SK-N-SH treated with all-trans-retinoic acid at 6 μM for 48 hours (cell line): ENCODE data around the gene GPC5.

Source experiments
- ATAC-seq: fragments of 200-7000 bp; cut with Tn5 transposase; 3 replicates; pipeline ENCODE4 v1.9.1; 2020; ENCODE audit warnings: mild to moderate bottlenecking, moderate library complexity
- ARNTL ChIP-seq: fragments of 450-650 bp; formaldehyde crosslinking; IDR thresholded peaks from 2 replicates; pipeline ENCODE4 v1.5.0; 2020; ENCODE audit warnings: low read depth, mild to moderate bottlenecking, moderate library complexity, borderline replicate concordance
- BACH2 ChIP-seq: fragments of 250-450 bp; sonication (Bioruptor Pico); IDR thresholded peaks from 2 replicates; pipeline ENCODE4 v1.9.0; 2021; ENCODE audit warnings: mild to moderate bottlenecking, borderline replicate concordance
- CREB5 ChIP-seq: fragments of 250-450 bp; sonication (Bioruptor Pico); IDR thresholded peaks from 2 replicates; pipeline ENCODE4 v1.5.1; 2020; ENCODE audit warnings: low read depth, mild to moderate bottlenecking, moderate library complexity
- CSDC2 ChIP-seq: fragments of 250-450 bp; sonication (Bioruptor Pico); IDR thresholded peaks from 2 replicates; pipeline ENCODE4 v1.5.0; 2020; ENCODE audit warnings: mild to moderate bottlenecking, moderate library complexity
- ESRRG ChIP-seq: fragments of 250-450 bp; sonication (Bioruptor Pico); IDR thresholded peaks from 2 replicates; pipeline ENCODE4 v1.6.1; 2021; ENCODE audit warnings: mild to moderate bottlenecking
- GLIS3 ChIP-seq: fragments of 250-450 bp; sonication (Bioruptor Pico); IDR thresholded peaks from 2 replicates; pipeline ENCODE4 v1.5.0; 2020; ENCODE audit warnings: mild to moderate bottlenecking, moderate library complexity
- ISL1 ChIP-seq: fragments of 250-450 bp; sonication (Bioruptor Pico); IDR thresholded peaks from 2 replicates; pipeline ENCODE4 v2.1.2; 2022; ENCODE audit warnings: mild to moderate bottlenecking, moderate library complexity
- PATZ1 ChIP-seq: fragments of 250-450 bp; sonication (Bioruptor Pico); IDR thresholded peaks from 2 replicates; pipeline ENCODE4 v1.8.0; 2020; ENCODE audit warnings: mild to moderate bottlenecking, moderate library complexity, borderline replicate concordance
- POU6F1 ChIP-seq: fragments of 250-450 bp; sonication (Bioruptor Pico); IDR thresholded peaks from 2 replicates; pipeline ENCODE4 v1.8.0; 2021; ENCODE audit warnings: low read depth, mild to moderate bottlenecking, moderate library complexity, borderline replicate concordance
- PPARA ChIP-seq: fragments of 250-450 bp; sonication (Bioruptor Pico); IDR thresholded peaks from 2 replicates; pipeline ENCODE4 v1.5.0; 2020; ENCODE audit warnings: mild to moderate bottlenecking, borderline replicate concordance
- RARB ChIP-seq: fragments of 250-450 bp; sonication (Bioruptor Pico); IDR thresholded peaks from 2 replicates; pipeline ENCODE4 v1.8.0; 2021; ENCODE audit warnings: mild to moderate bottlenecking, moderate library complexity
- SNAI2 ChIP-seq: fragments of 250-450 bp; sonication (Bioruptor Pico); IDR thresholded peaks from 2 replicates; pipeline ENCODE4 v1.5.0; 2020; ENCODE audit warnings: mild to moderate bottlenecking, moderate library complexity
- TCF4 ChIP-seq: fragments of 250-450 bp; sonication (Bioruptor Pico); IDR thresholded peaks from 2 replicates; pipeline ENCODE4 v1.8.0; 2021; ENCODE audit warnings: mild to moderate bottlenecking, moderate library complexity, borderline replicate concordance
- TOX ChIP-seq: fragments of 250-450 bp; sonication (Bioruptor Pico); IDR thresholded peaks from 2 replicates; pipeline ENCODE4 v1.8.0; 2021; ENCODE audit warnings: mild to moderate bottlenecking, moderate library complexity, borderline replicate concordance
- TSHZ2 ChIP-seq: fragments of 250-450 bp; sonication (Bioruptor Pico); IDR thresholded peaks from 2 replicates; pipeline ENCODE4 v1.5.0; 2020; ENCODE audit warnings: mild to moderate bottlenecking, moderate library complexity
- ZC3H10 ChIP-seq: fragments of 250-450 bp; sonication (Bioruptor Pico); IDR thresholded peaks from 2 replicates; pipeline ENCODE4 v1.5.1; 2021; ENCODE audit warnings: mild to moderate bottlenecking, moderate library complexity
- ZFP3 ChIP-seq: fragments of 250-450 bp; sonication (Bioruptor Pico); IDR thresholded peaks from 2 replicates; pipeline ENCODE4 v1.5.0; 2020; ENCODE audit warnings: mild to moderate bottlenecking, moderate library complexity
- ZFP30 ChIP-seq: fragments of 450-650 bp; formaldehyde crosslinking; IDR thresholded peaks from 2 replicates; pipeline ENCODE4 v1.5.0; 2022; ENCODE audit warnings: mild to moderate bottlenecking, moderate library complexity
- ZNF565 ChIP-seq: fragments of 450-650 bp; formaldehyde crosslinking; conservative IDR thresholded peaks from 2 replicates; pipeline ENCODE4 v1.5.0; 2020; ENCODE audit warnings: low read depth, mild to moderate bottlenecking, moderate library complexity
- ZNF70 ChIP-seq: fragments of 450-650 bp; formaldehyde crosslinking; IDR thresholded peaks from 2 replicates; pipeline ENCODE4 v1.5.0; 2020; ENCODE audit warnings: mild to moderate bottlenecking, moderate library complexity
- ZNF8 ChIP-seq: fragments of 450-650 bp; formaldehyde crosslinking; IDR thresholded peaks from 2 replicates; pipeline ENCODE4 v1.5.0; 2020; ENCODE audit warnings: mild to moderate bottlenecking, moderate library complexity
- TF ChIP-seq, protein P1 (sequence below): fragments of 250-450 bp; sonication (Bioruptor Pico); IDR thresholded peaks from 2 replicates; pipeline ENCODE4 v1.5.1; 2021; ENCODE audit warnings: mild to moderate bottlenecking, moderate library complexity

Gene GPC5

GRCh38 chr13:91593456-91593855 lies 195.0 kb downstream of the GPC5 start:
- no peak for ATAC-seq
- TF ChIP-seq SNAI2 (CRISPR knock-in tag) (no peak), ZNF8 (CRISPR knock-in tag) (no peak), ZNF565 (CRISPR knock-in tag) (no peak), ARNTL (no peak), CSDC2 (CRISPR knock-in tag) (no peak), ZFP30 (no peak), TCF4 (CRISPR knock-in tag) (no peak), ZC3H10 (no peak), GLIS3 (no peak), BACH2 (CRISPR knock-in tag) (no peak), ESRRG (CRISPR knock-in tag) (no peak), ZFP3 (CRISPR knock-in tag) (no peak), ZNF70 (CRISPR knock-in tag) (no peak), POU6F1 (CRISPR knock-in tag) (no peak), CREB5 (no peak), ISL1 (CRISPR knock-in tag) (no peak), PATZ1 (CRISPR knock-in tag) (no peak)
- TF ChIP-seq, protein P1, sequence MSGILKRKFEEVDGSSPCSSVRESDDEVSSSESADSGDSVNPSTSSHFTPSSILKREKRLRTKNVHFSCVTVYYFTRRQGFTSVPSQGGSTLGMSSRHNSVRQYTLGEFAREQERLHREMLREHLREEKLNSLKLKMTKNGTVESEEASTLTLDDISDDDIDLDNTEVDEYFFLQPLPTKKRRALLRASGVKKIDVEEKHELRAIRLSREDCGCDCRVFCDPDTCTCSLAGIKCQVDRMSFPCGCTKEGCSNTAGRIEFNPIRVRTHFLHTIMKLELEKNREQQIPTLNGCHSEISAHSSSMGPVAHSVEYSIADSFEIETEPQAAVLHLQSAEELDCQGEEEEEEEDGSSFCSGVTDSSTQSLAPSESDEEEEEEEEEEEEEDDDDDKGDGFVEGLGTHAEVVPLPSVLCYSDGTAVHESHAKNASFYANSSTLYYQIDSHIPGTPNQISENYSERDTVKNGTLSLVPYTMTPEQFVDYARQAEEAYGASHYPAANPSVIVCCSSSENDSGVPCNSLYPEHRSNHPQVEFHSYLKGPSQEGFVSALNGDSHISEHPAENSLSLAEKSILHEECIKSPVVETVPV (CRISPR knock-in tag): no peak

- no peak for ATAC-seq
- TF ChIP-seq, protein P1 (CRISPR knock-in tag): no peak
- TF ChIP-seq ESRRG (CRISPR knock-in tag) (no peak), PATZ1 (CRISPR knock-in tag) (no peak), PPARA (no peak), RARB (no peak), ISL1 (CRISPR knock-in tag) (no peak), ZFP3 (CRISPR knock-in tag) (no peak), TCF4 (CRISPR knock-in tag) (no peak), TOX (no peak), TSHZ2 (no peak), ZNF8 (CRISPR knock-in tag) (no peak), SNAI2 (CRISPR knock-in tag) (no peak), ZNF565 (CRISPR knock-in tag) (no peak), GLIS3 (no peak), POU6F1 (CRISPR knock-in tag) (no peak), ZFP30 (no peak)
Measured at GRCh38 chr13:91594061-91594460, 195.6 kb downstream of the GPC5 start.
